ENCODE data around the gene CD5L.

Gene CD5L

DNA sequence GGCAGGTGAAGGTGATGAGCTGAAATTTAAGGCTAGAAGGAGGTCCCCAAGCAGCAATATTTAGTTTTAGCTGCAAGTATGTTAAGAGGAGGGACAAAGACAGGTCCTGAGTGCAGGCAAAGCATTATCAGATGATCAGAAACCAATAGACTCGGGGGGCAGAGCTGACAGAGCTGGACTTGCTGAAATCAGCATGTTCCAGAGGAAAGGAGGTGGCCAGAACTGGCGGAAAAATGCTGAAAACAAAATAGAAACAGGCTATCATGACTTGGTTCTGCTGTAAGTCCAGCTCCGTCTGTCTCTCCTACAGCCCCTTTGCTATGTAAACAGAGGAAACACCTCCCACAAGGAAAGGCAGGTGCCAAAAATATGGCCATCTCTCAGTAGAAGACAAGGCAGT lies at the start of gene CD5L:
CD5L (minus strand) TSS at position 101 of the 400 bp plus-strand sequence. CDS start 107 bp downstream, outside the sequence.
- DNase-seq (ENCODE audit: low read depth in 1 of 2, low spot score in 1 of 2) = no peak

DNA sequence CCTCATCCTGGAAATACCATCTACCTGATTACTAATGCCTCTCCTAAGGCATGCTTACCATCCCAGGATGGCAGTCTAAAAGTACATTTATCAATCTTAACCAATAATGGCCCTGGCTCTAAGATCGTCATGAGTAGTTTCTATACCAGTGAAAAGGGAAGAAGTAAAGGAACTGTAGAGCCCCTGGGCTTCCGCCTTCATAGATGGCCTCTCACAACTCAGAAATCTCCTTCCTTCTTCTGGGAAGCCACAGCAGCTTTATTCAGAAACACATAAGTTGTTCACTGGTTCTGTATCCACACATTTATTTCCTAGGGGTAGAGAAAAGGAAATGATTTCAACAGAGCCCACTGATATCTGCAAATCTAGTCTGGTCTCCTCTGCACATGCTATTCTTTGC lies 41.0 kb upstream of the CD5L start:
- no peak for DNase-seq (ENCODE audit: low read depth in 1 of 2, low spot score in 1 of 2)

DNA sequence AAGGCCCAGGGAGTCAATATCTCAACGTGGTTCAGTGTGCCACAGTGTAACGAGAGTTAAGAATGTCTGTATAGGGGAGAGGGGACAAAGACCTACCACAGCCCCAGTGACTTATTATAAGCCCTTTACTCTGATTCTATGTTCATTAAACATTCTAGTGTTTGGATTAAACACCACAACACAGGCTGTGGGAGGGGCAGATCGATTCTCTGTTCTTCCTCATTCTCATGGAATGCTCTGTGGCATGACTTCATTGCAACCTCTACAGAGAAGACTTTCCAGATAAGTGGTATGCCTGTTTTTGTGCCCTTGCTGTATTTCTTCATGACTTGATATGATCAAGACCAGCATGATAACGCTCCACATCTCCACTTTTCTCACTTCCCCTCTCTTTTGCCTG lies 39.0 kb upstream of the CD5L start:
- no peak for DNase-seq (ENCODE audit: low read depth in 1 of 2, low spot score in 1 of 2)

DNA sequence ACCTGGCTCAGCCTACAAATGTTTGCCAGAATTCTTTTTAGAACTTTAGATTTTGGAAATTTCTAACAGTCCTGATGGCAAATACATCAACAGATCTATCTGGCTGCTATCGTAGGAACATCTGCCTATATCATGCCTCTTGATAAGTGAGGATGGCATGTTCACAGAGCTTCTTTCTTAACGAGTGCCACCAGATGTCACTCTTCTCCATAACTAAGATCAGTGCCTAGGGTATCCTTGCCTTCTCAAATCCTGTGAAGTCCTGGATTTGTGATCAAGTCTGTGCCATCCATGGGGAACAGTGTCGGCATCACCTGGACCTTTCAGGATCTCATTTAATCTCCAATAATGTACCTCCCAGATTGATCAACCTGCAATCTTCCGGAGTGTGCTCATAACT lies 36.5 kb upstream of the CD5L start:
- no peak for DNase-seq (ENCODE audit: low read depth in 1 of 2, low spot score in 1 of 2)

DNA sequence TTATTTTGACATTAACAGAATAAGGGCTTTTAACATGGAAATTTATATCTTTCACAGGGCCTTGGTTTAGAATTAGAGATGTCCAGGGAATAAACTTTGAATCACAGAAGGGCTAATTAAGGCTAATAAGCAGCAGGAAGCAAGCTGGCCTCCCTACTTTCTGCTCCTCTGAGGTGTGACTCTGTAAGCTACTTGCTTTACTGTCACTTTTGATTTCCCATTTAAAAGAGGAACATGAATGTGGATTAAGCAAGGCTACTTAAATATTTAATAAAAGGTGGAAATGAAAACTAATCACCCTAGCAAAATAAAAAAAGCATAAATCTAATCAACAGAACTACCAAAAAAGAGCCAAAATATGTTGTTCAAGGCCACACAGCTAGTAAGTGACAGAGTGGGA lies 28.9 kb upstream of the CD5L start:
- DNase-seq (ENCODE audit: low read depth in 1 of 2, low spot score in 1 of 2) = no peak

DNA sequence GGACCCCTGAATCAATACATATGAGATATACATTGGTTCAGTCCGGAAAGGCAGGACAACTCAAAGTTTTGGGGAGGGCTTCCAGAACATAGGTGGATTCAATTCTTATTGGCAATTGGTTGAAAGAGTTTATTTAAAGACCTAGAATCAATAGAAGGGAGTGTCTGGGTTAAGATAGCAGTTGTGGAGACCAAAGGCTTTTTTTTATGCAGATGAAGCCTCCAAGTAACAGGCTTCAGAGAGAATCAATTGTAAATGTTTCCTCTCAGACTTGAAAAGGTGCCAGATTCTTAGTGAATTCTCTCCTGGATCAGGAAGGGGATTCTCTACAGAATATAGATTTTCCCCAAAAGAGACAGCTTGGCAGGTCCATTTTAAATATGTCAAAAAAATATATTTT lies 27.0 kb upstream of the CD5L start:
- DNase-seq (ENCODE audit: low read depth in 1 of 2, low spot score in 1 of 2) = no peak

DNA sequence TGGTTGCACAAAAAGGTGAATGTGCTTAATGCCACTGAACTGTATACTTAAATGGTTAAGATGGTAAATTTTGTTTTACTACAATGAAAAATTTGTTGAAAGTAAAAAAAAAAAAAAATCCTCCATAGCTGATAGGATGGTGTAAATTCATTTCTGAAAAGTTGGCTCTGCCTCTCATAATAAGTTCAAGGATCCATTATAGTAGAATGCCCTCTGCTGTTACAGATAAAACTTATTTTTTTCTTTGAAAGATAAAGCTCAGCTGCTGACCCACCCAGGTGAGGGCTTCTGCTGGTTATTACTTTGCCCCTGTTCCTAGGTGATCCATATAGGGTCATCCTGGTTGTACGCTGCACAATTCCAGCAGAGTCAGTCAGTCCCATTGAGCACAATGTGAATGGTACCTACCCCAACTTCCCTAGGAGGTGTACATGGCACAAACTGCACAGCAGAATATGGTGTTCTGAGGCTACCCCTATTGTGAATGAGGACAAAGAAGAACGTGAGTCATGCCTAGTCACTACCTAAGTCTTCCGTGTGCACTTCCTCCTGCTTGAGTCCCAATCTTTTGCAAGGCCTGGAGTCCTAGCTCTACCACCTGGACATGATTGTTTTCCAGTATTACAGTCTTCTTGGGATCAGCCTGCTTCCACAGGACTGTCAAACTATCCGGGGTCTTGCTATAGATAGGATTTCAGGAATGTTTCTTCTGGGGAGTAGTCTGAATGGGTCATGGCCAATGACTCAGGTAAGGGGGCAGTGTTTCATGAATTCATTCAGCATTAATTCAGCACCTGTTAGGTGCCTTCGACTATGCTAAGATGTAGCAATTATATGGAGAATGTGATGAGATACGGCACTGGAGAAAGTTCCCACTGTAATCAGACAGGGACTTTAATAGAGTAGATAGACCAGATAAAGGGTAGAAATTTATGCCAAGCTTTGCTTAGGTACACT lies 20.8 kb upstream of the CD5L start:
- no peak for DNase-seq (ENCODE audit: low read depth in 1 of 2, low spot score in 1 of 2)

DNA sequence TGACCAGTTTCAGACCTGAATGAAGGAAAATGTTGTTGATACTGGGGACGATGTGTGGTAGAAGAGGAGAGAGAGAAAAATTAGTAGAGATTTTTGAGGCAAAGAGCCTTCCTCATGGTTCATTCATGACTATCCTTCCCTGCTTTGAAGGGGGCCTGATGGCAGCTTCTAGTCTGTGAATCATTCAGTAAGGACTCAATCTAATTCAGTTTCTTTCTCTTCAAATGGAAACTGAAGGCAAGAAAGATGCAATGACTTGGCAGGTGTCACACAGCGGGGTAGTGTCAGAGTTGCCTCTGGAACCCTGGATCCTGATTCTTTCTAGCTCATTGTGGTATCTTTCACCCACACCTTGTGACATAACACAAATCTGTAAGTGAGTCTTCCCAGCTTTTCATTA lies 14.9 kb upstream of the CD5L start:
- DNase-seq (ENCODE audit: low read depth in 1 of 2, low spot score in 1 of 2) = no peak

DNA sequence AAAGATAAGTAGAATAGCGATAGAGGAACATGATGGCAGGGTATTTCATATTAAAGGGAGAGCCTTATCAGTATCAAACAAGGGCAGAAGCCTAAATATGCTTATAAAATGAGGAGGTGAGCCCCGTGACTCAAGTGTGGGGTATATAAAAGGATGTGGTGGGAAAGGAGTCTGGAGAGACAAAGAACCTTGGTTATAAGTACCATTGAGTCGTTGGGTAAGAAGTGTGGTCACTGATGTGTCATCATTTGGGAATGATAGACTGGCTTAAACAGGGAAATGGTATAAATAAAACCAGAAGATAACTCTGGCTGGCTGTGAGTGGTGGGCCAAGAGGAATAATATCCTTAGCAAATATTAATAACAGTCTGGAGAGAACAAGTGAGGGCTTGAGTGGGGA lies 10.9 kb upstream of the CD5L start:
- no peak for DNase-seq (ENCODE audit: low read depth in 1 of 2, low spot score in 1 of 2)

DNA sequence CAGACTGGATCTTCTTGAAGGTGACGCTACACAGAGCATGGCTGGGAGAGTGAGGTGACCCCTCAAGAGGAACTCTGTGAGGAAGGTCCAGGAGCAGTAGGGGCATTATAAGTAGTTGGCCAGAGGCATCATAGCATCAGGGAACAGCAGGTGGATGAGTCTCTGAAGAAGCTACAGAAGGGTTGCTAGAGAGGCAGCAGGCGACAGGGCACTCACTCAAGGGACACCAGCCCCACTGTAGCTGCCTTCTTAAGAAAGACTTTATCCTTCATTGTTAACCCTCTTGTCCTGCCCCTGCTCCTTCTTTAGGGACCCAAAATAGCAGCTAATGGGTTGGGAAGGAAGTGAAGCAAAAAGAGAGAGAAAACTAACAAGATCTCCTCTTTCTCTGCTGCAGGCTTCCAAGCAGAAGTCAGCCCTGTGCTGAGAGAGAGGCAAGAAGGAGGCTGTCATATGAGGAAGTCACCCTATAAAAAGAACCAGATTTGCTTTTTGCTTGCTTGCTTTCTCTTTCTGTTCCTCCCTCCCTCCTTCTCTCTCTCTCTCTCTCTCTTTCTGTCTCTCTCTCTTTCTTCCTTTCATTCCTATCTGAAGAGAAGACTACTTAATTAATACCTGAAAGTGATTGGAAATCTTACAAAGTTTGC lies 7.7 kb upstream of the CD5L start:
- DNase-seq (ENCODE audit: low read depth in 1 of 2, low spot score in 1 of 2) = no peak

DNA sequence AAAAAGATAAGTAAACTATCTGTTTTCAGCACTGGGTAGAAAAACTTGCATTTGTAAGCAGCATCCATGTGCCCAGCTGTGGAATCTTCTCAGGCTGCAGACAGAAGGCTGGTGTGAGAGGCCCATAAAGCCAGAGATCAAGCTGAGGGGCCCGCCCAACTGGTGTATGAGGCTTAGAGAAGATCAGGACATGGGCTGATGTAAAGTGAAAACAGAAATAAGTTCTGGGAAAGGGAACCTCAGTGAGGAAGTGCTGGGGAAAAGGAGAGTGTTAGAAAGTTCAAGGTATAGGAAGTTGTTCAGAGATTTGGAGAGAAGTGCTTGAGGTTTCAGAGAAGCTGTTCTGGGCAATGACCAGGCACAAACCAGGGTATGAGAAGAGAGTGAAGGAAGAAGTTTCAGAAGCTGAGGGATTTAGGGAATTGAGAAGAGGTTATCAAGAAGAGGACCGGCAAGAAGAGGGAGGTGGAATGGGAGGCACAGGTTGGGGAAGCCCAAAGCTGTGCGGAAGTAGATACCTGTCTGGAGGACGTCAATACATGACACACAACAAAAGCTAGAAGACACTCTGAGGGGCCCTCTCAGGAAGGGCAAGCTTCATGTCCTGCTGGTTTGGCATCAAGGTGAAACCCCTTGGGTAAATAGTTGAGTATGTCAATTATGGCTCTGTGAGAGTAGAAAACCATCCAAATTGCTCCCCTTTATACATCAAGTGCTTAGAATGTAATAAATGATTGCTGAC lies 2.7 kb upstream of the CD5L start:
- no peak for DNase-seq (ENCODE audit: low read depth in 1 of 2, low spot score in 1 of 2)

DNA sequence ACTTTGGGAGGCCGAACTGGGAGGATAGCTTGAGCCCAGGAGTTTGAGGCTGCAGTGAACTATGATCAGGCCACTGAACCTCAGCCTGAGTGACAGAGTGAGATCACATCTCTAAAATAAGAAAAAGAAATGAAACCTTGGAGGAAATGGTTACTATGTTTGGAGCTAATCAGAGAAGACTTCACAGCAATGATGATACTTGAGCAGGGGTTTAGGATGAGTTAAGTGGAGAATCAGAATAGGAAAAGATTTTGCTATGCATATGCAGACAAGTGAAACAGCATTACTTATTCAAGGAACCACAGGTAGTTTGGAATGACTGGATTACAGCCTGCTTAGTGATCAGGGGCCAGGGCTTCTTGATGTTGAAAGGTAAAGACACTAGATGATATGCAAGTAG lies 1.3 kb upstream of the CD5L start:
- DNase-seq (ENCODE audit: low read depth in 1 of 2, low spot score in 1 of 2) = no peak

DNA sequence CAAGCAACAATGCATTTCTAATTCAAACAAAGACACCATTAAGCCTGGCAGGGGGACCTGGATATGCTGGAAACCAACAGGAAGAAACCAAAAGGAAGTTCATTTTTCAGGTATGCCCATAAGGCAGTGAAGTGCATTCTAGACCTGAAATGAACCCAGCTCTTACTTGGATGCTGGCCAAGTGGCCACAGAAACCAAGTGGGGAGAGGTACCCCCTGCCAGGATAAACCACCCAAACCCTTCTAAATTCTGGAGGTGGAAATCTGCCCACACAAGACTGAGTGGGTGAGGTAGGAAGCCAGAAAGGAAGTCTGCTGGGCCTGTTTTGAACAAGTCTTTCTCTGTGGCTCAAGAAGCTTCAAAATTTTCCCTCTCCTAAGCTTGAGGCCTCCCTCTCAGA lies 2.6 kb downstream of the CD5L start:
- DNase-seq (ENCODE audit: low read depth in 1 of 2, low spot score in 1 of 2) = no peak

DNA sequence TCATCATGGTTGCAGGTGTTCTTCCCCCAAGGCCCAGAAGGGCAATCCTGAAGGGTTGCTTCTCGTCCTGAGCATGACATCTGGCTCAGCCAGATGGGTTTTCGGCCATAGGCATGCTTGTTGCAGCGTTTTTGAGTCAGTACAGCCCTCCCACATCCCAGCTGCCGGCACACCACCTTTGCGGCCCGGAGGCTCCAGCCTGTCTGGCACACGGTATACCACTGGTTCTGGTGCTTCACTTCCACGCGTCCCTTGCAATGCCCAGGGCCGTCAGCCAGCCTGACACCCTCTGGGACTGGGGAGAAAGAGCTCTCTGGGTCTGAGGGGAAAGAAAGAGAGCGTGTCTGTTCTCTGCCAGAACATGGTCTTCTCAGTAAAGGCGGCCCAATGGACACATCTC lies 7.2 kb downstream of the CD5L start:
- DNase-seq (ENCODE audit: low read depth in 1 of 2, low spot score in 1 of 2) = no peak

DNA sequence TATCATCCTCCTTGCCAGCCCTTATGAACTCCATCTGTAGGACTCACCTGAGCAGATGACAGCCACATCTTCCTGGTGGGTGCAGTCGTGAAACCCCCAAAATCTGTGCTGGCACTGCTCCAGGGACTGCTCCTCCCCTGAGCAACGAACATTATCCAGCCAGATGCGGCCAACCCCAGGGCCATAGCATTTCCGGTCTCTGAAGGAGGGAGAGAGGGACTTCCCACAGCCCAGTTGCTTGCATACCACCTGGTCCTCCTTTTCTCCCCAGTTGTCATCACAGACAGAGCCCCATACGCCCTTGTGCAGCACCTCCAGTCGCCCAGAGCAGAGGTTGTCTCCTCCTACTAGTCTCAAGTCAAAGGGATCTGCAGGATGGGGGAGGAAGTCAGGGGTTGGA lies 8.5 kb downstream of the CD5L start:
- DNase-seq (ENCODE audit: low read depth in 1 of 2, low spot score in 1 of 2) = no peak

DNA sequence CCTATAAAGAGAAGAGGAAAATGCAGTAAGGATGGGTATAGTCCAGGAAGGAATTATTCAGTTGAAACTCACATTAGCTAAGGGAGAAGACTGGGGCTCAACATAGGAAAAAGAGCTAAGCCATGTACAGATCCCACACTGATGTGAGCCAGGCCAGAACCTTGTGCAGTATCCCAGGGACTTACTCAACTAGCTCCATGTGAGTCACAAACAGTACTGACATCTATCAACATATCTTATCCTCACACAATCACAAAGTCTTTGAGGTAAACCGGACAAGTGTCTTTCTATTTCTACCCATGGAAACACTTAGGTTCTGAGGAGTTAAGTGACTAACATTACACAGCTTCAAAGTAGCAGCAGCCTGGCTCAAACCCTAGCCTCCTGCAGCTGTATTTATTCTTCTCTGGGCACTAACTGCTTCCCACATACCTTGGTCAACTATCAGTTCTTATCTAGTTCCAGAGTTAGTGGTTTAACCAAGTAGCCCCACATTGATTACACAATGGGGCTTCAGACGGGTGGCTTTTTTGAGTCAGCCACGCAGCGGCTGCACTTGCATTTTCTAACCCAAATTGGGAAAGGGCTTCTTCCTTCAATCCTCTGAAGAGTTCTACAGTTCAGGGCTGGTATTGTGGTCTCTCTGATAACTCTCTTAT lies 9.5 kb downstream of the CD5L start:
- DNase-seq (ENCODE audit: low read depth in 1 of 2, low spot score in 1 of 2) = no peak

DNA sequence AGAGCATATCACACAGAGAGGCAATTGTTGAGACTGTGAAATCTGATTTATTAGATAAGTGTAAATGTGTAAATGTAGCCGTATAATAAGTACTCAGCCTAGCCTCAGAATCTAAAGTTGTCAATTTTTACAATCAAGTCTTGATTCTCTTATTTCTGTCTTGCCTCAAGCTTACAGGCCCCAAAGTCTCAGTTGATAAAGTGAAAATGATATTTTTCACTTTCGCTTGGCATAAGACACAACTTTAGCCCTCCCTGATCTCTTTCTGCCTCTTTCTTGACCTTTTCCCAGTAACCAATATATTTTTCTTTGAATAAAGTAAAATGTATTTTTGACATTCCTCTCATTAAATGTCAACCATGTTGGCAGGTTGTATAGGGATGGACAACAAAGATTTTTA lies 10.7 kb downstream of the CD5L start:
- no peak for DNase-seq (ENCODE audit: low read depth in 1 of 2, low spot score in 1 of 2)

DNA sequence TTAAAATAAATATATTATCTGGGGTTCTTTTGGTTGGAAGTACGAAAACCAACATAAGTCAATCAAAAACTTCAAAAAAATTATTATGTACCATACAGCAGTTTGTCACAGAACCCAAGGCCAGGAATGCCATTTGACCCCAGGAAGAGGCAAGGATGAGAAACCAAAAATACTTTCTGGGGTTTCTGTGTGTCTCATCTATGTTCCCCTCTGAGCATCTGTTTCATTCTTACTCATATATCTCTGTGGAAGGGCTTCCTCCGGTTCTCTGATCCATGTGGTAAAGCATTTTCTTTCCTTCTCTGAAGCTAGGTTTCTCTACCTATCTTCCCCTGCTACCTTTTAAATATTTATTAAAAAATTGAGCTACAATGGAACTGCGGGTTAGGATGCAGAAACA lies 11.9 kb downstream of the CD5L start:
- DNase-seq (ENCODE audit: low read depth in 1 of 2, low spot score in 1 of 2) = no peak

DNA sequence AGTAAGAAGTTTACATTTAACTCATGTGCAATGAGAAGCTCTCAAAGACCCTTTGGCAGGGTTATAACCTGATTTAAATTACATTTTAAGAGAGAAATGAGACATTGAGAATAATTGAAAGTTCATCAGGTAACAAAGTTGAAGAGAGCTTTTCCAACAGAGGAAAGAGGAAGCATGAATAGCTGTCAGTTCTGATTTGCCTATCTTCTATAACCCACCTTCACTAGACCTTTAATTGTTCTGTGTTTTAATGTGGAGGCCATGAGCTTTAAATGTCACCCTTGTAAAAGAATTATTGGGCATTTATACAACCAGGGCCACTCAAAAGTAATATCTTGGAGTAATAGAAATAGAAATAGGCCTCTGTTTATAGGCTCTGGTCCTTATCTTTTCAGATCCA lies 12.4 kb downstream of the CD5L start:
- no peak for DNase-seq (ENCODE audit: low read depth in 1 of 2, low spot score in 1 of 2)

DNA sequence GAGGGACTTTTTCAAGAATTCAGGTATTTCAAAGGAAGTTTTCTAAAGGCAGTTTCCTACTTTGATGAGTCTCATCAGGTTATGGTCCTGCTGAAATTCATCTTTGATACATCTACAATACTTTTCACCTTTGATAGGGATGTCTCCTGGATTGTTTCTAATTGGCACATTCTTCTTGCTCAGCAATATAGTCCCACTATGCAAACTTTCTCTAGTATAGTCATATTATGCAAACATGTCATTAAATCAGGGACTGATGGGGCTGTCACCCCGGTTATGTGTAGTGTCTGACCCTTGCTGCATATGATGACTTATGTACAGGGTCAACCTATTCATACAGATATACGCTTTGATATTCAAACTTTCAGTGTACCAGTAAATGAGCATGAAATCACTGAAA lies 21.3 kb downstream of the CD5L start:
- no peak for DNase-seq (ENCODE audit: low read depth in 1 of 2, low spot score in 1 of 2)

DNA sequence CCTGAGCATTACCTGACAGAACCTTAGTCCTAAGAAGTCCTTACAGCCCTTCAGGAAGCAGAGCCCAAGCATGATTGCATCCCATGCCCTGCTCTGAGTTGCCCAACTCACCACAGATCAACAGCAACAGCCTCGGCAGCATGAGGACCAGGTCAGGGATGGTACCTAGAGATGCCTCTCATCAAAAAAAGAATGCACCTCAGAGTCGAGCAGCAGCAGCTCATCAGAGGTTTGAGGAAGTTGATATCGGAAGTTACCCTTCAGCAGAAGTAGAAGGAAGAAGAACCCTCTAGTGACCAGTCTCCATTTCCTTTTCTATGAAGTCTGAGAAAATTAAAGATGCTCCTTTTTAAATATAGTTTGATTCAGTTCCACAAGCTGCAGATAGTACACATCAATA lies 21.7 kb downstream of the CD5L start, which contains the start of gene FCRL1:
FCRL1 (minus strand) TSS at position 225 of the 400 bp plus-strand sequence; CDS start at position 142, 83 bp downstream.
- DNase-seq (ENCODE audit: low read depth in 1 of 2, low spot score in 1 of 2) = no peak
